DOHH2 (cell line): ENCODE data around the gene GNAT1.
"Not testable (repeated sequence)": the region's sequence is repeated elsewhere in the genome, so short reads cannot be mapped to it uniquely, and the experiment has no call there.

Source experiments
- H3F3A ChIP-seq: fragments of 200-600 bp; sonication (generic), shearing (Covaris generic); 2 replicates; pipeline ENCODE4 v1.6.0; 2016; ENCODE audit warnings: antibody characterized with exemption, mild to moderate bottlenecking; ENCODE audit not compliant: control insufficient read depth, insufficient read depth
- H3K27ac ChIP-seq: fragments of 200-600 bp; sonication (generic); 2 replicates; pipeline ENCODE4 v1.5.1; 2014; ENCODE audit warnings: low read depth, mild to moderate bottlenecking, low read length, moderate library complexity
- H3K27me3 ChIP-seq: fragments of 200-600 bp; sonication (generic); 2 replicates; pipeline ENCODE4 v1.6.1; 2014; ENCODE audit warnings: mild to moderate bottlenecking, low read length, mixed read lengths; ENCODE audit not compliant: control insufficient read depth
- H3K36me3 ChIP-seq: fragments of 200-600 bp; sonication (generic); 2 replicates; pipeline ENCODE4 v1.6.1; 2014; ENCODE audit warnings: mild to moderate bottlenecking, low read length, moderate library complexity, mixed read lengths; ENCODE audit not compliant: control insufficient read depth
- H3K4me1 ChIP-seq: fragments of 200-600 bp; sonication (generic); 2 replicates; pipeline ENCODE4 v1.6.1; 2014; ENCODE audit warnings: mild to moderate bottlenecking, low read length, mixed read lengths; ENCODE audit not compliant: control insufficient read depth
- H3K4me2 ChIP-seq: fragments of 200-600 bp; sonication (generic); 2 replicates; pipeline ENCODE4 v1.6.0; 2014; ENCODE audit warnings: mild to moderate bottlenecking, low read length, moderate library complexity
- H3K4me3 ChIP-seq: fragments of 200-600 bp; sonication (generic); 2 replicates; pipeline ENCODE4 v1.5.1; 2014; ENCODE audit warnings: mild to moderate bottlenecking, low read length, mixed read lengths
- H3K79me2 ChIP-seq: fragments of 200-600 bp; sonication (generic); 2 replicates; pipeline ENCODE4 v1.6.1; 2014; ENCODE audit warnings: mild to moderate bottlenecking, low read length, mixed read lengths; ENCODE audit not compliant: control insufficient read depth
- H3K9me2 ChIP-seq: fragments of 200-600 bp; sonication (generic); replicated peaks from 2 replicates; pipeline ENCODE4 v1.6.1; 2014; ENCODE audit warnings: mild to moderate bottlenecking, low read length, mixed read lengths; ENCODE audit not compliant: control insufficient read depth
- H3K9me3 ChIP-seq: fragments of 200-600 bp; sonication (generic); 2 replicates; pipeline ENCODE4 v1.6.1; 2014; ENCODE audit warnings: antibody characterized with exemption, low read length, mixed read lengths; ENCODE audit not compliant: control insufficient read depth, insufficient read depth
- H4K20me1 ChIP-seq: fragments of 200-600 bp; sonication (generic); 2 replicates; pipeline ENCODE4 v1.6.0; 2014; ENCODE audit warnings: low read depth, mild to moderate bottlenecking, antibody characterized with exemption, low read length, moderate library complexity; ENCODE audit not compliant: control insufficient read depth, insufficient read depth
- CTCF ChIP-seq: fragments of 200-600 bp; sonication (generic); IDR thresholded peaks from one replicate; pipeline ENCODE4 v1.5.1; 2014; ENCODE audit warnings: antibody characterized with exemption, mild to moderate bottlenecking, low read depth, low read length; ENCODE audit not compliant: poor library complexity, severe bottlenecking
- EZH2phosphoT487 ChIP-seq: fragments of 200-600 bp; sonication (generic); IDR thresholded peaks from 2 replicates; pipeline ENCODE4 v1.6.1; 2017; ENCODE audit warnings: borderline replicate concordance, mild to moderate bottlenecking, antibody characterized with exemption, low read length, moderate library complexity, mixed read lengths

GNAT1 gene

GRCh38 chr3:50227390-50228183 lies 36.2 kb downstream of the GNAT1 start:
- peak overlapping the region; percentile 71 for H3K4me3 ChIP-seq
- peaks cover 2% of the 10 kb centered on the region; the same call in 1 of the 2 replicates for H3K27me3 ChIP-seq
- H3K9me2 ChIP-seq, result no peaks in the 10 kb centered on the region
- H3F3A ChIP-seq, result no peaks in the 10 kb centered on the region; the same call in 1 of the 2 replicates
- peaks cover 46% of the 10 kb centered on the region for H3K4me1 ChIP-seq
- H3K79me2 ChIP-seq, result peaks cover 18% of the 10 kb centered on the region
- TF ChIP-seq EZH2phosphoT487 (no peak), CTCF (peak; percentile 75)
- H3K4me2 ChIP-seq, result peak overlapping the region; percentile 100
- H3K27ac ChIP-seq, result peak overlapping the region; percentile 71
- H4K20me1 ChIP-seq, result no peaks in the 10 kb centered on the region
- H3K9me3 ChIP-seq, result no peaks in the 10 kb centered on the region
- H3K36me3 ChIP-seq, result no peaks in the 10 kb centered on the region; the same call in 1 of the 2 replicates

GRCh38 chr3:50228184-50228763 lies 36.9 kb downstream of the GNAT1 start:
- H3K27ac ChIP-seq, result peak overlapping the region; percentile 39
- not testable (repeated sequence) for H3K27me3 ChIP-seq, H3F3A ChIP-seq, H3K9me2 ChIP-seq, H3K9me3 ChIP-seq, H3K36me3 ChIP-seq, H4K20me1 ChIP-seq
- H3K4me1 ChIP-seq, result peaks cover 46% of the 10 kb centered on the region
- H3K79me2 ChIP-seq, result peaks cover 18% of the 10 kb centered on the region
- H3K4me3 ChIP-seq, result peak overlapping the region; percentile 71
- peak overlapping the region; percentile 100 for H3K4me2 ChIP-seq

GRCh38 chr3:50229490-50229889 lies 38.1 kb downstream of the GNAT1 start:
- TF ChIP-seq EZH2phosphoT487 (no peak), CTCF (no peak)
- H3K79me2 ChIP-seq, result peaks cover 18% of the 10 kb centered on the region
- no peaks in the 10 kb centered on the region for H3K9me2 ChIP-seq
- H3K27me3 ChIP-seq, result peaks cover 2% of the 10 kb centered on the region; the same call in 1 of the 2 replicates
- H3K4me2 ChIP-seq, result peak overlapping the region; percentile 100
- H3K36me3 ChIP-seq, result no peaks in the 10 kb centered on the region; the same call in 1 of the 2 replicates
- H3K27ac ChIP-seq, result no peak overlapping the region; the same call in 1 of the 2 replicates
- no peaks in the 10 kb centered on the region for H4K20me1 ChIP-seq
- H3K4me3 ChIP-seq, result peak overlapping the region; percentile 36
- H3F3A ChIP-seq, result no peaks in the 10 kb centered on the region; the same call in 1 of the 2 replicates
- peaks cover 46% of the 10 kb centered on the region for H3K4me1 ChIP-seq
- H3K9me3 ChIP-seq, result no peaks in the 10 kb centered on the region
